HG03558 (cell line): ENCODE data around the gene SLC22A14.
"Not testable (repeated sequence)": the region's sequence is repeated elsewhere in the genome, so short reads cannot be mapped to it uniquely, and the experiment has no call there.

ENCODE experiments used
- ATAC-seq: cut with Tn5 transposase; IDR thresholded peaks from one replicate; pipeline ENCODE4 v1.9.1; 2021; ENCODE audit warnings: moderate number of reproducible peaks; ENCODE audit not compliant: unreplicated experiment; ENCODE audit errors: extremely low read depth

The SLC22A14 gene, protein sequence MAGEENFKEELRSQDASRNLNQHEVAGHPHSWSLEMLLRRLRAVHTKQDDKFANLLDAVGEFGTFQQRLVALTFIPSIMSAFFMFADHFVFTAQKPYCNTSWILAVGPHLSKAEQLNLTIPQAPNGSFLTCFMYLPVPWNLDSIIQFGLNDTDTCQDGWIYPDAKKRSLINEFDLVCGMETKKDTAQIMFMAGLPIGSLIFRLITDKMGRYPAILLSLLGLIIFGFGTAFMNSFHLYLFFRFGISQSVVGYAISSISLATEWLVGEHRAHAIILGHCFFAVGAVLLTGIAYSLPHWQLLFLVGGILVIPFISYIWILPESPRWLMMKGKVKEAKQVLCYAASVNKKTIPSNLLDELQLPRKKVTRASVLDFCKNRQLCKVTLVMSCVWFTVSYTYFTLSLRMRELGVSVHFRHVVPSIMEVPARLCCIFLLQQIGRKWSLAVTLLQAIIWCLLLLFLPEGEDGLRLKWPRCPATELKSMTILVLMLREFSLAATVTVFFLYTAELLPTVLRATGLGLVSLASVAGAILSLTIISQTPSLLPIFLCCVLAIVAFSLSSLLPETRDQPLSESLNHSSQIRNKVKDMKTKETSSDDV

DNA sequence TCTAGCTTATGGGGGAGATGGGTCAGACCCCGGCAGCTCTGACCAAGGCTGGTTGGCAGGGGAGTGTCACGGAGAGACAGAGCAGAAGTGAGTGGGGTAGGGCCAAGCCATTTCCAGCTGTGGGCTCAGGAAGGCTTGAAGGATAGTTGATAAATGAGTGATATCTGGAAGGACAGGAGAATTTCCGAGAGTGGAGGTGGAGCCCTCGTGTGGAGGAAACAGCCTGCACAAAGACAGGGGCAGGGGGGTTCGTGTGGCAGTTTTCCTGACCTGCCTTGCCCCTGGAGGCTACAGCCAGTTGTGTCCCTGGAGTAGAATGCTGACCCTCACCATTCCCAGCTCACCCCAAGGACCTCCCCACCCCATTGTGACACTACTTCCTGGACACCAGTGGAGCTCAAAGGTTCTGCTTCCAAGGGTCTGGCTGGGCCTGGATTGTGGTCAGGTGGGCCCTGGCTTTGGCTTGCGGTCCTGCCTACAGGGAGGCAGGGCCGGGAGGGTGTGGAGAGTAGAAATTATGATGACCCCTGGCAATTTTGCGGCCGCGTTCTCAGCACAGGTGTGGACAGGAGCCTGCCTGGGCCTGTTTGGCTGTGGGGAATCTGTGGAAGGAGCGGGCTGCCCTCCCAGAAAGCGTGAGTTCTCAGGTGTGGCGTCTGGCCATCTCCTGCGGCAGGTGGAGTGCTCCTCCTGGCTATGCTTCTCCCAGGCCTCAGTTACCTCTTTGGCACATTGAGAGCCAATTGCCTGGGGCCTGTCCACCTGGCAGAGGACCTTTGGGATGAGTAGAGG, at the start of gene SLC22A14:
Gene SLC22A14 (plus strand): TSS at position 400 of the 792 bp plus-strand sequence. CDS start 23,733 bp downstream, outside the sequence.
- no peak for ATAC-seq

DNA sequence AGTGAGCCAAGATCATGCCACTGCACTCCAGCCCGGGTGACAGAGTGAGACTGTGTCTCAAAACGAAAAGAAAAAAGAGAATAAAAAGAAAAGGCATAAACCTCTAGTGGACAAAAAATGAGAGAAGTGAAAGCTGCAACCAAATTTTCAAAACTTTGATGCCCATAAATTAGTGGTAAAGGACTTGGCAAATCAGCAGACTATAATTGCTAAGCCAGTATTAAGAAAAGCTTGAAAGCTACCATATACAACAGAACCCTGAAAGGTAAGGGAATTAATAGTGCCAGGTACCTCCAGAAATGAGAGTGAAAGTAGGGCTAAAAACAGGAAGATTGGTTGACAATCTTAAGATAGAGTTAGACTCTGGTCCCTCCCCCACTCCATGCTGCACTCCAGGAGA, 49.4 kb upstream of the SLC22A14 start:
- ATAC-seq, result no peak

DNA sequence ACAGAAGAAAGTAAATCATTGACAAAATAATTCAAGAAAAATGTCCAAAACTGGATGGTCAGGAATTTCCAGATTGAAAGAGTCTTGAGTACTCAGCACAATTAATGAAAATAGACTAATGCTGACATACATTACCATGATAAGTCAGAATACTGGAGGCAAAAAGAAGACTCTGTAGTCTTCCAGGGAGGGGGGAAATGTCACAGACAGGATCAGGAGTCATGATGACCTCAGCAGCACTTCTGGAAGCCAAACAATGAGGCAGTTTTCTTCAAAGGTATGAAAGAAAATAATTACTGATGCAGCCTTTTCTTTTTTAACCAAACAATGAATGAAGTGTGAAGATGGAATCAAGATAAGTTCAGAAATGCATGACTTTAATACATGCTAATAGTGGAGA, 46.6 kb upstream of the SLC22A14 start:
- no peak for ATAC-seq

DNA sequence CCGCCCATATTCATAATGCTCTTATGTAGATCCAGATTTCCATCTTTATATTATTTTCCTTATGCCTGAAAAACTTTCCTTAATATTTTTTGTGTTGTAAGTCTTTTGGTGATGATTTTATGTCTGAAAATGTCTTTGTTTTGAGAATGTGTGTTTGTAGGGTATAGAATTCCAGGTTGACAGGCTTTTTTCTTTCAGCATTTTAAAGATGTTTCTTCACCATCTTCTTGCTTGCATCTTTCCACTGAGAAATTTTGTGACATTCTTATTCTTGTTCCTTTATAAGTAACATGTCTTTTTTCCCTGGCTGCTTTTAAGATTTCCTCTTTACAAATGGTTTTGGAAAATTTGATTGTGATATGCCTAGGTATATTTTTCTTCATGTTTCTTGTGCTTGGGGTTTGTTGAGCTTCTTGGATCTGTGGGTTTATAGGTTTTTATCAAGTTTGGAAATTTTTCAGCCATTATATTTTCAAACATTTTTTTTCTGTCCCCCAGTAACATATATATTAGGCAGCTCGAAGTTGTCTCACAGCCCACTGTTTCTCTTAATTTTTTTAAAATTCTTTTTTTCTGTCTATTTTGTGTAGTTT, 43.6 kb upstream of the SLC22A14 start:
- ATAC-seq, result no peak

DNA sequence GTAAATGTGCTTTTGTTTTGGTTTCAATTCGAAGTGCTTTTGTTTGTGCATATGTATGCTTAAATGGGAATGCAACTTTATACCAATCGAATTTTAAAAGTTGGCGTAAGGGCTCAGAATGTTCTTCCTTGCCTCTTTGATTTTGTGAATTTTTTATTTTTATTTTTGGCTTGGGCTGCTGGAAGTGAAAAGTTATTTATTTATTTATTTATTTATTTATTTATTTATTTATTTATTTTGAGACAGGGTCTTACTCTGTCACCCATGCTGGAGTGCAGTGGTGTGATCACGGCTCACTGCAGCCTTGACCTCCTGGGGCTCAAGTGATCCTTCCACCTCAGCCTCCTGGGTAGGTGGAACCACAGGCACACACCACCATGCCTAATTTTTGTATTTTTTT, 39.3 kb upstream of the SLC22A14 start:
- ATAC-seq, result not testable (repeated sequence)

DNA sequence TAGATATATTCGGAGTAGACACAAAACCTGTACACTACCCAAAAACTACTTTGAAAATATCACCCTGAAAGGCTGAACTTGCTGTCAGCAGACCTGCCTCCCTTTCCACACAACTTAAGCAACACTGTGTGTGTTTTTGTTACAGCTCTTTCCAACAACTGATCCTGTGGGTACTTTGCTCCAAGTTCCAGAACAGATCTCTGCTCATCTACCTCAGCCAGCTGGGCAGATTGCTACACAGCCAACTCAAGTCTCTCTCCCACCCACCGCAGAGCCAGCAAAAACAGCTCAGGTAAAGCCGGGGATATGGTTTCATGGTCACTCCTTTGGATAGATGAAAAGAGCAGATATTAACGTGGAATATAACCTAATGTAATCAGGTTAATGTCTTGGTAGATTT, 36.2 kb upstream of the SLC22A14 start:
- ATAC-seq, result no peak

DNA sequence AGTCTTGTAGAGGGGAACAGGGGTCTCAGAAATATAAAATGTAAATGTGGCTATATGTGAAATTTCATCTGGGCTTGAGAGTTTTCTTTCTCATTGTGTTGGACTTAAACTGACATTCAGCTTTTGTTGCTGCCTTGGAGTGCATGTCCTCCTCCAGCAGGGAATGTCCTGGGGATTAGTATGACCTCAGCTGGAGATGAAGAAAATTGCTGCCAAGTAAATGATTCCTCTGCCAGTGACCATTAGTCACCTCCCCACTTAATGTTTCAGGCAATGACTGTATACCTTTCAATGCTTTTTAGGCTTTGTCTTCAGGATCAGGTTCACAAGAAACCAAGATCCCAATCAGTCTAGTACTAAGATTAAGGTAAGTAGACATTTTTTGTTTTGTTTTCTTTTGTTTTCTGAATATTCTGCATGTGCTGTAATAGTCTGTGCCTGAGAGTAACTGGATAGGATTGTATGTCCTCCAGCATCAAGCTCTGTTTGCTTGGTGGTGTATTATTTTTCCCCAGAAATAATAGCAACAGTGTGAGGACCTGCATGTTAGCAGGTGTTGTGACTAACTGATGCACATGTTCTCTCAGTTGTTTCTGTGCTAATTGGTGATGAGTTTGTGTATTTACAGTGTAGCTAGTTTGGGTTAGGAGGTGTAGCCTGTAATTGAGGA, 34.6 kb upstream of the SLC22A14 start:
- ATAC-seq, result no peak

DNA sequence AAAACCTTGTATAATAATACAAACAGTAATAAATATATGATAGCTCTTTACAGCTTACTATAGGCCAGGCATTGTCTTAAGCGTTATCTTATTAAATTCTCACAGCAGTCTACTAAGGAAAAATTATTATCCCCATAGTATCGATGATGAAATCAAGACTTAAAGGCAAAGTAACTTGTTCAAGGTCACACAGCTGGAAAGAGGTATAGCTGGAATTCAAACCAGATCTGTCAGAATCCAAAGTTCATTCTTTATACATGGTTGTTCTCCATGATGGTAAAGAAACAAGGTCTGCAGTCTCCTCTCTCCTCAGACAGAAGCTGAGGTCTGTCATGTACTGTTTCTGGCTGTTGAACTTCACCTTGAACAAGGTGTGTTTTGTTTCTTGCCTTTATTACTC, 31.9 kb upstream of the SLC22A14 start:
- ATAC-seq, result no peak

DNA sequence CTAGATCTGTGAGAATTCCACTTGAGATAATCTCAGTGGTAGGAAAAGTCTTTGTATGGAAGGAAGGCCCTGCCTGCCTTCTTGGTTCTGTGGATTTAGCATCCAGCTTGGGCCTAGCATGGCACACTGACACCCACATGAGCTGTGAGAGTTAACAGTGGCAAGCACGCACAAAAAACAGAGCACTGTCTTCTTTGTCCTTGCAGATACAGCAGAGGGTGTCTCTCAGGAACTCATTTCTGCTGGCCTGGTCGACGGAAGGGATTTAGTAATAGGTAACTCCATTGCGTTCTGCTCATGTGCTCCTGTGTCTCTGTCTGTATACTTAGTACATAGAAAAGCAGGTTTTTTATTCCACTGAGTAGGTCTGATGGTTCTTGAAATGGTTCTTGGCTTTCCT, 30.9 kb upstream of the SLC22A14 start:
- no peak for ATAC-seq

DNA sequence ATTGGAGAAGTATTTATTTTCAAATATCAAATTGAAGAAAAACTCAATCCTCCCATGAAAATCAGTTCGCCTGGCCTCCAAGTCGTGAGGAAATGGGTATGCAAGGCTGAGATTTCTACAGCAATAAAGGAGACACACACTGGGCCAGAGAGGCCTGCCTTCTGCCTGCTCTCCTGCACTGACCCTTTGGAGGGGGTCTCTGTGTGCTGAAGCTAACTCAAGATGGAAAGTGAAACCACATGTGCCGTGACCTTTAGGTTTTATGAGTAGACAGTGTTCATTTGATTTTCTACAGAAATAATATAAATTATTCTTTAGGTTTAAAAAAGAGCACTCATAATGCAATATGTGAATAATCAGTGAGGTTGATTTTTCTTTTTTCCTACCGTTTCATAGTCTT, 28.4 kb upstream of the SLC22A14 start:
- no peak for ATAC-seq

DNA sequence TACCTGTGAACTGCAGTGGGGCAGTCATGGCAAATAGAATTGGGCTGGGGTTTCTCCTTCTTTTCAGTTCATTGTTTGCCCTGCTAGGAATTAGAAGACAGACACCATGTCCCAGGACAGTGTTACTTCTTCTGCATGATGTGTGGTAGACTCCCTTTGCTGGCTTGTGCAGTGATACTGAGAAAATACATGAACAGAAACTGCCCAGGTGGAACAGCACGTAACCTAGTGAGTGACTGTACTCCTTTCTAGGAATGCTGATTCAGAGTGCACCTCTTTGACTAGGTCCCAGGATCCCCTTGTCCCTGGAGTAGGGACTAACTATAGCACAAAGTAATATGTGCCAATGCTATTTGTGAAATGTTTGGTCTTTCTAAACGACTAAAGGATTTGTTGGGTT, 27.2 kb upstream of the SLC22A14 start:
- ATAC-seq, result no peak

DNA sequence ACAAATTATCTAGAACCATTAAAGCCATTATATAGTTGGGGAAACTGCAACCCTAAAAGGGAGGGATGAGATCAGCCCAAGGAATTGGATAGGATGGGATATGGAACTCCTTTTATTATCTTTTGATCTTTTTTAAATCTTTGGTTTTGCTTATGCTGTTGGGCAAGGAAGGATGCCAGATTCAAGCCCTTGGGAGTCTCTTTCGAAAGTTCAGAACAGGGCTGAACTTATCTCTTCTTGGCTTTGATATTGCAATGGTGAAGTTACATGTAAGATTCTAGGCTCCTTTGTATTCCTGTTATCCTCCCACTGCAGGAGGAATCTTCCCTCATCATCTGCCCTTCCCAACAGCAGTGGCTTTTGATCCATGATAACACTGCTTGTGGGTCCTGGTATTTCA, 26.5 kb upstream of the SLC22A14 start:
- no peak for ATAC-seq

DNA sequence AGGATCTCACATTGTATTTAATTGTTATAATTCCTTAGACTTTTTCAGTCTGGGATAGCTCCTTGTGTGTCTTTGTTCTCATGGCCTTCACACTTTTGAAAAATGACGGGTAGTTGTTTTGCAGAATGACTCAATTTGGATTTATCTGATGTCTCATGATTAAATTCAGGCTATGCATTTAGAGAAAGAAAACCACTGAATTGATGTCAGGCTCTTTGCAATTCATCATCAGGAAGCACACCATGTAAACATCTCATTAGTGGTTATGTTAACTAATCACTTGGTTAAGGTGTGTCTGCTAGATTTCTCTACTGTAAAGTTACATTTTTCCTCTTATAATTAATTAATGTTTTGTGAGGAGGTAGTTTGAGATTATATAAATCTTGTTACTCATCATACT, 24.5 kb upstream of the SLC22A14 start:
- ATAC-seq, result no peak

DNA sequence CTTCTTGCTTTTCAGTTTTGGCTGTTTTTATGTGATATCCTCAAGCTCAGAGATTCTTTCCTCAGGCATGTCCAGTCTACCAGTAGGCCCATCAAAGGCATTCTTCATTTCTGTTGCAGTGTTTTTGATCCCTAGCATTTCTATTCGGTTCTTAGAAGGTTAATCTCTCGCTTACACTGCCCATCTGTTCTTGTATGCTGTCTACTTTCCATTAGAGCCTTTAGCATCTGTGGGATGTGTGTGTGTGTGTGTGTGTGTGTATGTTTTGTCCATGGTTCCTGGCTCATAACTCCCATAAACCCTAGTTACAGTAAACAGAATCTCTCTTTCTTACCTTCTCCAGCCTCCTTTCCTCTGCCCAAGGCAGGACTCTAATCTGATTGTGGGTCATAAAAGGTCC, 21.6 kb upstream of the SLC22A14 start:
- ATAC-seq, result no peak

DNA sequence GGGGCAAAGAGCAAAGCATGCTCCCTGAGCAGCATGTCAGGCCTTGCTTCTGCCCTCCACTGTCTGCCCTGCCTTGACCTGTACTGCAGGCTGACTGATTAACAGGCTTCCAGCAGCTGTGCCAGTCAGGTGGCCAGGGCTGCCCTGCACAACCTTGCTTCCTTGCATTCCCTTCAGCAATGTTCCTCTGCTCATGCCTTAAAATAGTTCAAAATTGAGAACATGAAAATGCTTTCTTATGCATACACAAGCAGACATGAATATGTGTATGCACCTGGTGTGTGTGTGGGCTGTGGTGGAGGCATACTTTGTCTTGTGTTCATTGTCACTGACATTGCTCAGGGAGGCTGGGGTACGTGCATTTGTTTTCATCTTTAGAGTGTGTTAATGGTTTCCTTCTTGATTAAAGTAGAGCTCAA, 17.7 kb upstream of the SLC22A14 start:
- ATAC-seq, result no peak

DNA sequence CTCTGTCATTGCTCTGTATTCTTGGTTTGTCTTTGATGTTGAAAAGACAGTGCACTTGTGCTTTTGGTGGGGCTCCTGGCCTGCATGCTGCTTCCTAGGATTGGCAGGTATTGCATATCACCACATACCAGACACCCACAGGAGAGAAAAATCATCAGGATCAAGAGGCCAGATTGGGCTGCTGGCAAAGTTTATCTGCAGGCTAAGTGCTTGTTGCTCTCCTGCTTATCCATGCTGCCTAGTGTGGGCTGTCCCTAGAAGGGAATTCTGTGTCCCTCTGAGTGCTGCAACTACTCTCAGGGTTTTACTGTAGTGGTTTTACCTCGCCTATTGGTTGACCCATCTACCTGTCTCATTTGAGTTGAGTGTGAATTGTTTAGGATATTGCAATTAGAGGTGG, 17.3 kb upstream of the SLC22A14 start:
- no peak for ATAC-seq

DNA sequence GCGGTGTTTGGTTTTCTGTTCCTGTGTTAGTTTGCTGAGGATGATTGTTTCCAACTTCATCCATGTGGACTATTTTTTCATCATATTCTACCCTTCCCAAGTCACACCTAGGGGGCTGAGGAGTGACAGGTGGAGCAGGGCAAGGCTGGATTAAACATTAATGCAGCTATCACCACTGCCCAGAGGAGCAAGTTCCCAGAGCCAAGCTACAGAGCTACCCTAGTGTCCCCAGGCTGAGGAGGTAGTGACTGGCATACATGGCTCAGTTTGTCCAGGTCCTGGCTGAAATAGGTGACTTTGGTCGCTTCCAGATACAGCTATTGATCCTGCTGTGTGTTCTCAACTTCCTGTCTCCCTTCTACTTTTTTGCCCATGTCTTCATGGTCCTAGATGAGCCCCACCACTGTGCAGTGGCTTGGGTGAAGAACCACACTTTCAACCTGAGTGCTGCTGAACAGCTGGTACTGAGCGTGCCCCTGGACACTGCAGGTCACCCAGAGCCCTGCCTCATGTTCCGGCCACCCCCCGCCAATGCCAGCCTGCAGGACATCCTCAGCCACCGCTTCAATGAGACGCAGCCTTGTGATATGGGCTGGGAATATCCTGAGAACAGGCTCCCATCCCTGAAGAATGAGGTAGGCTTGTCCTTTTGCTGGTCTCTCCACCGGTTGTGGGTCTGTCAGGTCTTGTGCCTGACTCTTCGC, 16.3 kb upstream of the SLC22A14 start, which contains the start of gene SLC22A13:
Gene SLC22A13 (plus strand): TSS at position 209 of the 704 bp plus-strand sequence. CDS start 49 bp downstream, at position 258.
- ATAC-seq, result no peak

DNA sequence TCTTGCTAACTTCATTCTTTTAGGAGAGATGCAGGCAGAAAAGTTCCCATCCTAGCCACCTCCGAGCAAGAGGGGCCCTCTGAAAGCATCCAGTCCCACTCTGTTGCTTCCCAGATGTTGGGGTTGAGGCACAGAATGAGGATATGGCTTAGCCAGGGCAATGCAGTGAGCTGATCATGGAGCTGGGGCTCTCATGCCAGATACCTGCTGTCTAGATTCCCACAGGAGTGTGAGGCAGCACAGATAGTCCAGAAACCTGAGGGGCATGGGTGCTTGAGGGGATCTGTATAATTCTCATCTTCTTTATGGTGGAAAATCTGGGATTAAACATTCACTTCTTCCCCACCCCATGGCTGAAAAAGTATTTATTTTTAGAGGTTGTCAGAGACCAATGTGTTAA, 15.3 kb upstream of the SLC22A14 start:
- ATAC-seq, result no peak

DNA sequence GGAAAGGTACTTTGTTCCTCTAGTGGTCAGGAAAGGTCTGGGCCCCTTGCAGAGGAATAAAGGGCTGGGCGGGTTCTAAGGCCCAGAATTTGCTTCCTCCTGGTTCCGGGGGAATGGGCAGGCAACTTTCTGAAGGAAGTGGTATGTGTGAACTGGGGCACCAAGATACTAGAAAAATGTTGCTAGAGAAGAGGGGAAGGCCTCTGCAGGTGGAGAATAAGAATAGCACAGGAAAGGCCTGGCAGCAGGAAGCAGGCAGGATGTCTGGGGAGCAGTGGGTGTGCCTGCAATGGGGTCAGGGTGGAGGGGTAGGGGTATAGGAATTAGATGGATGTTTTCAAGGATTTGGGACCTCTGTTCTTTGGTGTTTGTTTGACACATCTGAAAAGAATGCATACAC, 14.4 kb upstream of the SLC22A14 start:
- no peak for ATAC-seq

DNA sequence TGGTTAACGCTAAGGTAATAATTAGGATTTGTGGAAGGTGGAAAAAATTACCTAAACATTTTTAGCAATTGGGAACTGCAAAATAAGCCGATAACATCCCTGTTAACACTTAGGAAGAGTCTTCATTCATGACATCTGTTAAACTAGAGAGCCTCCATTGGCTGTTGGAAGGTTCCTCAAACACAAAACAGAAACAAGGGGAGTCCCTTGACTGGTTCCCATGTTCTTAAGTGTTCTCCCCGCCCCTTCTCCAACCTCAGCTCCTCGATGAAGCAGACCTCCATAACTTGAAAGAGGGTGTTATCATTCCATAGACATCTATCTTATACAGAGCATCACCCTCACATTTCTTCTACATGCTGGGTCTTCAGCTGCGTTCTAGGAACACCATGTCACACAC, 14.0 kb upstream of the SLC22A14 start:
- ATAC-seq, result no peak
